ENCODE results near the gene HOXC10. TPM values are rescaled to one million over a fixed set of nuclear protein-coding genes. Genes with fewer than 3 reads are reported as not detected.

Gene HOXC10
- 1 to 10 TPM in 2 of 7 donors, under 1 TPM in 3, not detected in 2; 0.15 to 5.0 (median 0.23) TPM for total RNA-seq
- polyA plus RNA-seq, result 10 to 100 TPM in 1 of 2 donors, 1 to 10 TPM in 1; 2.0 to 15.4 TPM
- long read RNA-seq, donor 1, result 0 reads
- long read RNA-seq, donor 2, partial matches to known transcripts, result 0 of 1 reads
- long read RNA-seq, donor 2, other reads (novel, unspliced or antisense), result 0 of 1 reads
- long read RNA-seq, donor 3, partial matches to known transcripts, result 0 of 6 reads
- long read RNA-seq, donor 3, other reads (novel, unspliced or antisense), result 1 of 6 reads

DNA sequence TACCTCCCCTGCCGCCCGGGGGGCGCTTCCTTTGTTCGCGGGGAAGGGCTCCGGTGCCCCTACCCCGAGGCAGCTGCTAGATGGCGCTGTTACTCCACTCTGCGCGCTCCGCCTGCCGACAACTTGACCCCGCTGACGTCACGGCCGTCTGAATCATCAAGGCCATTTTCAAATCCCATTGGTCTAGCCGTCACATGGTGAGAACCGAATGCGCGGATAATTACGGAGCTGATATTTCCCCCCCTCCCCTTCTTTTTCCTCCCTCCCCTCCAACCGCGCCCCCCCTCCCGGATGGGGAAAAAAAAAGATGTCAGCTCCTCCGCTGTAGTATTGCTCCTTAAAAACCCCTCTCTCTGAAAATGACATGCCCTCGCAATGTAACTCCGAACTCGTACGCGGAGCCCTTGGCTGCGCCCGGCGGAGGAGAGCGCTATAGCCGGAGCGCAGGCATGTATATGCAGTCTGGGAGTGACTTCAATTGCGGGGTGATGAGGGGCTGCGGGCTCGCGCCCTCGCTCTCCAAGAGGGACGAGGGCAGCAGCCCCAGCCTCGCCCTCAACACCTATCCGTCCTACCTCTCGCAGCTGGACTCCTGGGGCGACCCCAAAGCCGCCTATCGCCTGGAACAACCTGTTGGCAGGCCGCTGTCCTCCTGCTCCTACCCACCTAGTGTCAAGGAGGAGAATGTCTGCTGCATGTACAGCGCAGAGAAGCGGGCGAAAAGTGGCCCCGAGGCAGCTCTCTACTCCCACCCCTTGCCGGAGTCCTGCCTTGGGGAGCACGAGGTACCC lies at the start of gene HOXC10:
Gene HOXC10, plus strand, starts transcription at position 246 of the 791 bp plus-strand sequence. Its CDS starts 114 bp downstream, at position 360.
- intact Hi-C loops (cut with DNase I), result loop anchor here in 3 of 4 donors (5.0 to 10.0 kb wide), 4 partner anchors 222 to 390 kb away; partner anchors contain the start of gene GPR84 (in 1 of the 3)
- 3 to 6% (median 4%) methylated on average over 53 to 55 of the region's 55 CpGs for WGBS, 3 donors
- peak within 1 kb of the TSS; percentile 42 for H3K4me3 ChIP-seq
- H3K4me1 ChIP-seq (ENCODE audit: insufficient read depth), result peaks cover 4% of the 10 kb centered on the region
- H3K27me3 ChIP-seq, result peaks cover 2% of the 10 kb centered on the region
- no peak within 1 kb of the TSS for H3K27ac ChIP-seq
- peak; percentile 89 to 95 (median 95) for DNase-seq
- H3K9me3 ChIP-seq, result no peaks in the 10 kb centered on the region
- no peaks in the 10 kb centered on the region for H3K36me3 ChIP-seq
- no peak for TF ChIP-seq EP300 (IDR thresholded peaks at IDR 0.05)
- TF ChIP-seq, protein P1, sequence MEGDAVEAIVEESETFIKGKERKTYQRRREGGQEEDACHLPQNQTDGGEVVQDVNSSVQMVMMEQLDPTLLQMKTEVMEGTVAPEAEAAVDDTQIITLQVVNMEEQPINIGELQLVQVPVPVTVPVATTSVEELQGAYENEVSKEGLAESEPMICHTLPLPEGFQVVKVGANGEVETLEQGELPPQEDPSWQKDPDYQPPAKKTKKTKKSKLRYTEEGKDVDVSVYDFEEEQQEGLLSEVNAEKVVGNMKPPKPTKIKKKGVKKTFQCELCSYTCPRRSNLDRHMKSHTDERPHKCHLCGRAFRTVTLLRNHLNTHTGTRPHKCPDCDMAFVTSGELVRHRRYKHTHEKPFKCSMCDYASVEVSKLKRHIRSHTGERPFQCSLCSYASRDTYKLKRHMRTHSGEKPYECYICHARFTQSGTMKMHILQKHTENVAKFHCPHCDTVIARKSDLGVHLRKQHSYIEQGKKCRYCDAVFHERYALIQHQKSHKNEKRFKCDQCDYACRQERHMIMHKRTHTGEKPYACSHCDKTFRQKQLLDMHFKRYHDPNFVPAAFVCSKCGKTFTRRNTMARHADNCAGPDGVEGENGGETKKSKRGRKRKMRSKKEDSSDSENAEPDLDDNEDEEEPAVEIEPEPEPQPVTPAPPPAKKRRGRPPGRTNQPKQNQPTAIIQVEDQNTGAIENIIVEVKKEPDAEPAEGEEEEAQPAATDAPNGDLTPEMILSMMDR (IDR thresholded peaks at IDR 0.05), result peak; percentile 21 to 73 (median 64)

DNA sequence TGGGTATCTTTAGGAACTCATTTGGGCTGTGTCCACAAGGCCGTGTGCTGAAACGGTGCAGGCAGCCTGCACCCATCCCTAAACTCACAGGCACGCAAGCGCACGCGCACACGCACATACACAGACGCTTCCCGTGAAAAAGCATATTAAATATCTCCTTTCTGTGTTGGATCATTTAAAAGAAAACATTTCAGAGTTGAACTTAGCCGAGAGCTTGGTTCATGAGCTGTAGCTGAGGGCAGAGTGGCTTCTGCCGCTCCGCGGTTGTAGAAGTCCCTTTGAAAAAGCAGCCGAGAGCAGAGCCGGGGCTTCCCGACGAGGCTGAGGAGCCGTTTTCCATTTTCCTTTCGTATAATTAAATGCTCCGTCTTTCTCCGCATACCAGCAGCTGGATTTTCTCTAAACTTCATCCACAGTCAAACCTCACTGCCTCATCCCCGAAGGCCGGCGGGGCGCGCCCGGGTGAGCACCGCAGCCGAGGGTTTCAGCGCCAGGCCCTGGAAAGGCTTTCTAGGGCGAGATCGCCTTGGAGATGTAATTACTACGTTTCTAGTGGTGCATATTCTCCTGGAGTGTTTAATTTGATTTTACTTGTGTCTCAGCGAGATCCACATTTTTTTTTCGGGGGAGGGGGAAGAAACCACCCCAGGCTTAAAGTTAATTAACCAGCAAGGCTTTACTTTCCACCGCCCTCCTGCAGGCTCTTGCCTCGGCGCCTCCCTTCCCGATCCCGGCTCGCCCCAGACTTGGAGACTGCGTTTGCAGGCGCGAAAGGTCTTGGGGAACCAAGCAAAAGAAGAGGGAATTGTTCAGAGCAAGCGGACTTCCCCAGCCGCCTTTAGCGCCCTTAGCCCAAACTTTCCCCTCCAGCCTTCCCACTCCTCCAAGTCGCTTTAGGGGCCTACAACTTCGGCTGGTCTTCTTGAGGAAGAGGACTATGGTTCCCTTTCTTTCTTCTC lies 49.3 kb upstream of the HOXC10 start:
- no peaks in the 10 kb centered on the region for H3K9me3 ChIP-seq
- intact Hi-C loops (cut with DNase I), result no loop called here
- H3K36me3 ChIP-seq, result no peaks in the 10 kb centered on the region
- H3K27ac ChIP-seq, result no peak overlapping the region
- DNase-seq, result no peak
- TF ChIP-seq EP300 (IDR thresholded peaks at IDR 0.05) (no peak), POLR2A (IDR thresholded peaks at IDR 0.05) (no peak)
- TF ChIP-seq, protein P1 (IDR thresholded peaks at IDR 0.05), result no peak
- WGBS, 3 donors, result 7 to 14% (median 8%) methylated on average over 49 of the region's 49 CpGs
- H3K4me3 ChIP-seq, result no peak overlapping the region
- peaks cover 21% of the 10 kb centered on the region for H3K27me3 ChIP-seq
- no peaks in the 10 kb centered on the region for H3K4me1 ChIP-seq (ENCODE audit: insufficient read depth)

DNA sequence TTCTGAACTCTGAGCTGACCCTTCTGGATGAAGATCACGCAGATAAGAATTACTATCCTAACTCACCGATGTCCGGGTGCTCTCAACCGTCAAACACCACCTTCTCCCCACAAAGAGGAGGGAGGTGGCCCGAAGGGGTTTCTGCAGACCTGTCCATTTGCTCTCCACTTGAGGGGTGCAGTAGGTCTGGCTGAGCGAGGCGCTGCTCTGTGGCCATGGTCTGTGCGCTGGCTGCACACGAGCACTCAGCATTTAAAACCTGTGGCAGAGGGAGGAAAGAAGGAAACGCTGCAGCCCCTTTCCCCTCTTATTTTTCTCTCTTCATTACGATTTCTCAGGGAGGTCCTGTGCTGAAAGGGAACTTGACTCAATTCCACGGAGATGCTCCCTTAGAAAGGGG lies 47.8 kb upstream of the HOXC10 start:
- H3K27ac ChIP-seq, result no peak overlapping the region
- no peaks in the 10 kb centered on the region for H3K4me1 ChIP-seq (ENCODE audit: insufficient read depth)
- TF ChIP-seq, protein P1 (IDR thresholded peaks at IDR 0.05), result no peak
- TF ChIP-seq EP300 (IDR thresholded peaks at IDR 0.05) (no peak), POLR2A (IDR thresholded peaks at IDR 0.05) (no peak)
- 12 to 16% (median 12%) methylated on average over 12 of the region's 12 CpGs for WGBS, 3 donors
- no peak for DNase-seq
- peaks cover 14% of the 10 kb centered on the region for H3K27me3 ChIP-seq
- no peaks in the 10 kb centered on the region for H3K9me3 ChIP-seq
- H3K4me3 ChIP-seq, result no peak overlapping the region
- intact Hi-C loops (cut with DNase I), result no loop called here
- no peaks in the 10 kb centered on the region for H3K36me3 ChIP-seq

All from ovary (tissue), 10 donors.